HL-60/S4 treated with retinoic acid at 250 ng/mL for 4 days and 3 days (cell line): Measurements from ENCODE around the gene EXO5.
"Not testable (repeated sequence)": the region's sequence is repeated elsewhere in the genome, so short reads cannot be mapped to it uniquely, and the experiment has no call there.

ENCODE experiments used
- in situ Hi-C: fragments of 300-500 bp; cut with MboI; formaldehyde crosslinking; loops from 2 replicates; pipeline ENCODE4 v1.7.0; 2022; ENCODE audit warnings: low sequenced_read_pairs

EXO5 gene

DNA sequence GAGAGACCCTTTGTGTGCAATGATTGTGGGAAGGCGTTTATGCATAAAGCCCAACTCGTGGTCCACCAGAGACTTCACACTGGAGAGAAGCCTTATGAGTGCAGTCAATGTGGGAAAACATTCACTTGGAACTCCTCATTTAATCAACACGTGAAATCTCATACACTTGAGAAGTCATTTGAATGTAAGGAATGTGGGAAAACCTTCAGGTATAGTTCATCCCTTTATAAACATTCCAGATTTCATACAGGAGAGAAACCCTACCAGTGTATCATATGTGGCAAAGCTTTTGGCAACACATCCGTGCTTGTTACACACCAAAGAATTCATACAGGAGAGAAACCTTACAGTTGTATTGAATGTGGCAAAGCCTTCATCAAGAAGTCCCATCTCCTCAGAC, 38.4 kb downstream of the EXO5 start:
- in situ Hi-C loops, result no loop called here

DNA sequence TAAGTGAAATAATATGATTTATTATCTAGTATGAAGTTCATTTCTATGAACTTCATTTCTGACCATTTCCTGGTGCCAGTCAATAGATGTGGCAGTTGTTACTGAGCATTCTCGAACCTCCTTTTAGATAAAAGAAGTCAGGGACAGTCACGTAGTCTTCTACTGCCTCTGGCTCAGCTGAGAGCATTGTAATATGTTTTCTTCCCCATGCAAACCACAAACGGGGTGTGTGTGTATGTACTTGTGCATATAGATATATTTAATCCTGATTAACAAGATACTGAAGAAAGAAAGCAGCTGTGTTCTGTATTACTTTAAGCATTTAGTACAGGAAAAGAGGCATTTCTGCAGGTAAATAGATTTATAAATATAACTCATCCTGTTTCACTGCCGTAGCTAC, 44.5 kb downstream of the EXO5 start:
- in situ Hi-C loops, result no loop called here

DNA sequence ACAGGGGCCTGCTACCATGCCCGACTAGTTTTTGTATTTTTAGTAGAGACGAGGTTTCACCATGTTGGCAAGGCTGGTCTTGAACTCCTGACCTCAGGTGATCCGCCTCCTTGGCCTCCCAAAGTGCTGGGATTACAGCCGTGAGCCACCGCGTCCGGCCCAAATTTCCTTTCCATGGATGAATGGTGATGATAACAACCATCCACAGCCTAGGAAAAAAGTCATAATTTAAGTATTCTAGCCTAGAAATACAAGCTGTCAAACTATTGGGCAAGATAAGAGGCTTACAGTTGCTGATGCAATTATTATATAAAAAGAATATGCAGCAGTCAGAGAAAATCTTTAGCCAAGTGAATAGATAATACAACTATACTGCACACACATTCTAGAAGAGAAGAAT, 46.2 kb downstream of the EXO5 start:
- in situ Hi-C loops, result not testable (repeated sequence)

DNA sequence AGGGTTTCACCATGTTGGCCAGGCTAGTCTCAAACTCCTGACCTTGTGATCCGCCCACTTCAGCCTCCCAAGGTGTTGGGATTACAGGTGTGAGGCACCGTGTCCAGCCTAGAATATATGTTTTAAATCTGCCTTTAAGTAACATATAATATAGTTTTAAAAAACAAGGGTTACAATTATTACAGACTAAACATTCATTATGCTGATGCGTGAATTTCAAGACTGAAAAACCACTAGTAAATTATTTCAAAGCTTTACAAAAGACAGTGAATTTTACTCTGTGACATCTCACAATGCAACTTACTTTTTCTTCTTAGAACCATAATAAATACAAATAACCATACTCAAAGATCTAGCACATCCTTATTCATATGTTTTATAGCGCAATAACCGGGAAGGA, 47.6 kb downstream of the EXO5 start:
- in situ Hi-C loops, result no loop called here

DNA sequence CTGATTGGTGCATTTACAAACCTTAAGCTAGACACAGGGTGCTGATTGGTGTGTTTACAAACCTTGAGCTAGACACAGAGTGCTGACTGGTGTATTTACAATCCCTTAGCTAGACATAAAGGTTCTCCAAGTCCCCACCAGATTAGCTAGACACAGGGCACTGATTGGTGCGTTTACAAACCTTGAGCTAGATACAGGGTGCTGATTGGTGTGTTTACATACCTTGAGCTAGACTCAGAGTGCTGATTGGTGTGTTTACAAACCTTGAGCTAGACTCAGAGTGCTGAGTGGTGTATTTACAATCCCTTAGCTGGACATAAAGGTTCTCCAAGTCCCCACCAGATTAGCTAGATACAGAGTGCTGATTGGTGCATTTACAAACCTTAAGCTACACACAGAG, 49.7 kb downstream of the EXO5 start:
- in situ Hi-C loops, result not testable (repeated sequence)

DNA sequence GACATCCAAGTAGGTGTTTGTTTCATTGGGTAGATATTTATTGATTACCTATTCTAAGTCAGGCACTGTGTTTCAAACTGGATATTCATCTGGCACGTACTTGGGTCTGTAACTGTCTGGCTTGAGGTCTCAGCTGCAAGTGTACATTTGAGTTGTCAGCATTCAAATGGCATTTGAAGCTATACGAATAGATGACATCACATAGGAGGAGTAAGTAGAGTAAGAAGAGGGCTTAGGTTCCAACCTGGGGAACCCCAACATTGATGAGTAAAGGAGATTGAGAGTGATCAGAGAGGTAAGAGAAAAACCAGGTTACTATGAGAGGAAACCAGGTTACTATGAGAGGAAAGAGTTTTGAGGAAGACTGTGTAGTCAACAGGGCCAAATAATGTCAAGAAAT, 53.6 kb downstream of the EXO5 start:
- in situ Hi-C loops, result no loop called here

DNA sequence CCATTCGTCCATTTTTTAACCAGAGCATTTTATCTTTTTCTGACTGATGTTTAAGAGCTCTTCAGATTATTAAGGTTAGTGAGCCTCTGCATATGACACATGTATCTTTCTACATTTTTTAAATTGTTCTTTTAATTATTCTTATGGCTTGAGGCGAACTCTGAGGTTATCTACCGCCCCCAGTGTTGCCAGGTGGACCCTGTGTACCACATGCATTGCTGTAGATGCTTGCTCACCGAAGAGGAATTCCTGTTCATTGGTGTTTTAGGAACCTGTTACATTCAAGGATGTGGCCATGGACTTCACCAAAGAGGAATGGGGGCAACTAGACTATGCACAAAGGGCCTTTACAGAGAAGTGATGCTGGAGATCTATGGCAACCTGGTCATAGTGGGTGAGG, 54.7 kb downstream of the EXO5 start:
- in situ Hi-C loops, result no loop called here

DNA sequence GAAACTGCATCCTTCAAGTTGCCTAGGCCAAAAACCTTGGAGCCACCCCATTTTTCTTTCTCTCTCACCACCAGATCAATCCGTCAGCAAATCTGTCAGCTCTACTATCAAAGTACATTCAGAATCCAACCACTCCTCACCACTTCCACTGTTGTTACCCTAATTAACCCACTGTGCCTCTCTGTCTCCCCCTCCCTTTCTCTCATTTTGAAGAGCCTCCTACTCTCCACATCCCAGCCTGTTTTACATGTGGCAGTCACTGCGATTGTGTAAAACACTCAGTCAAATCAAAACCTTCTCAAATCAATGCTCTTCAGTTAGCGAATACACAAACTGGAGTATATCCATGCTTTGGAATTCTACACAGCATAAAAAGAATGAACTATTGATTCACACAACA, 55.9 kb downstream of the EXO5 start:
- in situ Hi-C loops, result no loop called here

DNA sequence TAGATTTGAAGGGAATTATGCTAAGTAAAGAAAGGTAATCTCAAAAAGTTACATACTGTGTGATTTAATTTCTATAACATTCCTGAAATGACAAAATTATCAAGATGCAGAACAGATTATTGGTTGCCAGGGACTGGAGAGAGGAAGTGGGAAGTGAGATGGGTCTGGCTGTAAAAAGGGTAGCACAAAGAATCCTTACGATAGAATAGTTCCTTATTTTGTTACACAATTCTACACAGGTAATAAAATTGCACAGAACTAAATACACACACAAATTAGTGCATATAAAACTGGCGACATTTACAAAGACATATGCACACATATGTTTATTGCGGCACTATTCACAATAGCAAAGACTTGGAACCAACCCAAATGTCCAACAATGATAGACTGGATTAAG, 56.3 kb downstream of the EXO5 start:
- in situ Hi-C loops, result no loop called here
